Colon (tissue), 2 donors: ENCODE measurements around the gene MYO7B.
"Not testable (repeated sequence)": the region's sequence is repeated elsewhere in the genome, so short reads cannot be mapped to it uniquely, and the experiment has no call there.

Source experiments
- FAIRE-seq: peaks from 2 replicates; lab custom pipeline; 2012; peaks lifted over from hg19 to GRCh38; lab: Jason Lieb, UNC
- donor health status: control.
- donor health status: control.

Gene MYO7B

DNA sequence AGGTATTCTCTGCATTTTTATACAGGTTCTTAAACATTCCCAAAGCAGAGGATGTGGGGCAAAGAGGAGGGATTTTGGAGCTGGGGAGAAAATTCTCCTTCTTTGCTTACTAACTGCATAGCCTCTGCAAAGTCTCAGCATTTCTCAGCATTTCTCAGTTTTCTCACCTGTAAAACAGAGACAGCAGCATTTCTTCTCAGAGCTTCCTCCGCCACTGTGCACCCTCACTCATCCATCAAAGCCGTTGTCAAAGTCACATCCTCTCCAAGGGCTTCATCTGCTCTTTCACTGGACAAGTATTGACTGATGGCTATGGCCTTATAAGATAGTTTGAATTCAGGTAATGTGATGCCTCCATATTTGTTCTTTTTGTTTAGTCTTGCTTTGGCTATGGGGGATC is 17.4 kb downstream of the MYO7B start:
- FAIRE-seq = no peak

DNA sequence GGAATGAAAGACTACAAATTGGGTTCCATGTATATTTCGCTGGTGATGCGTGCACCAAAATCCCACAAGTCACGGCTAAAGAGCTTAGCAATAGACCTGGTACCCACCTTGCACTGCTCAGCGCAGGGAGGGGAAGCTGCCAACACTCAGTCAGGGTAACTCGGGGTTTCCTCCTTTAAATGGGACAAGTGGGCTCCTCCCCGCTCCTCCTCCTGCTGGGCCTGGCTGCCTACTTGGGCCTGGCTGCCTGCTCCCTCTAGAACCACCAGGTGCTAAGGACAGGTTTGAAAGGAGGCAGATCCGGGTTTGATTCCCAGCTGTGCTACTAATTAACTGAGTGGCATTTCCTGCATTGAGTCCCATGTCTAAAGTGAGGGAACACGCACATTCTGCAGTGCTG is 23.4 kb downstream of the MYO7B start:
- FAIRE-seq = no peak

DNA sequence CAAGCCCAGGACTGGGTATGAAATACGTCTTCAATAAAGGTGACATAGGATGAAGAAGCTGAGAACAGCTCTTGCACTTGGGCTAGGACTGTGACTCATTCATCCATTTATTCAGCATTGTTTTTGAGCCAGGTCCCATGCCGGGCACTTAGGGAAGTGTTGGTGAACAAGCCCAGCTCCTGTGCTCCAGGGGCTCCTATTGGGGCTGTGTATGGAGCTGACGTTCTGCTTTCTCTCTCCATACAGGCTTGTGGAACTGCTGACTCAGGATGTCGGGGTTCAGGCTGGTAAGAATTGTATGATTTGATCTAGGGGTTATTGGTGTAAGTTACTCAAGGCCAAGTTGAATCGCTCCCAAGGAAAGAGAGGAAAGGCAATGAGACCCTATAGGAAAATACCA is 24.0 kb downstream of the MYO7B start:
- no peak for FAIRE-seq

DNA sequence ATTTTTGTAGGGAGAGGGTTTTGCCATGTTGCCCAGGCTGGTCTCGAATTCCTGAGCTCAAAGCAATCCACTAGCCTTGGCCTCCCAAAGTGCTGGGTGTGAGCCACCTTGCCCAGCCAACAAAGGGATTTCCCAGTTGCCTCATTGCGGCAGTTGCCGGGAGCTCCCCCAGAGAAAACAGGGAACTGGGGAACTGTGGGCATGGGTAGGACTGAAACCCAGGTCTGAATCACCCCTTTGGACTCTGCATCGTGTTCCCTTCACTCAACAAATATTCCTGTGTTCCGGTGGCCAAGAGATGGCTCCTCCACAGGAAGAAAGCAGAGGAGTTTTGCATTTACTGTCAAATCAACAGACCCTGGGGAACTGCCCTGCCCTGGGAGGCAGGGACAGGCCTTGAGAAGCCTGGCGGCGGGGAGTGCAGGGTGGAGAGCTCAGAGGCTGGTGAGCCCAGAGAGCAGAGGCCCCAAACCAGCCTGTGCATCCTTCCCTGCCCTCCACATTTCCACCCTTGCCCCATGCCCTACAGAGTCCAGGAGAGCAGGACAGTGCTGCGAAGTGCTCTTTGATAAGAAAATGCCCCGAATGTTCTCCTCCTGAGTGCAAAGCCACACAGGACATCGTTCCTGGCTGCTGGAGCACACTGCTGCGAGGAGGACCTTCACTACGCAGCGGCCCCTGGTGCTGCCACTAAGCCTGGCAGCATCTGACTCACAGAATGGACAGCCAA is 24.9 kb downstream of the MYO7B start:
- FAIRE-seq = no peak

- no peak for FAIRE-seq
Measured at GRCh38 chr2:127560931-127561280, 25.4 kb downstream of the MYO7B start.

- no peak for FAIRE-seq
Measured at GRCh38 chr2:127561371-127561770, 25.9 kb downstream of the MYO7B start.

GRCh38 chr2:127562936-127563335 is 27.5 kb downstream of the MYO7B start:
- no peak for FAIRE-seq

DNA sequence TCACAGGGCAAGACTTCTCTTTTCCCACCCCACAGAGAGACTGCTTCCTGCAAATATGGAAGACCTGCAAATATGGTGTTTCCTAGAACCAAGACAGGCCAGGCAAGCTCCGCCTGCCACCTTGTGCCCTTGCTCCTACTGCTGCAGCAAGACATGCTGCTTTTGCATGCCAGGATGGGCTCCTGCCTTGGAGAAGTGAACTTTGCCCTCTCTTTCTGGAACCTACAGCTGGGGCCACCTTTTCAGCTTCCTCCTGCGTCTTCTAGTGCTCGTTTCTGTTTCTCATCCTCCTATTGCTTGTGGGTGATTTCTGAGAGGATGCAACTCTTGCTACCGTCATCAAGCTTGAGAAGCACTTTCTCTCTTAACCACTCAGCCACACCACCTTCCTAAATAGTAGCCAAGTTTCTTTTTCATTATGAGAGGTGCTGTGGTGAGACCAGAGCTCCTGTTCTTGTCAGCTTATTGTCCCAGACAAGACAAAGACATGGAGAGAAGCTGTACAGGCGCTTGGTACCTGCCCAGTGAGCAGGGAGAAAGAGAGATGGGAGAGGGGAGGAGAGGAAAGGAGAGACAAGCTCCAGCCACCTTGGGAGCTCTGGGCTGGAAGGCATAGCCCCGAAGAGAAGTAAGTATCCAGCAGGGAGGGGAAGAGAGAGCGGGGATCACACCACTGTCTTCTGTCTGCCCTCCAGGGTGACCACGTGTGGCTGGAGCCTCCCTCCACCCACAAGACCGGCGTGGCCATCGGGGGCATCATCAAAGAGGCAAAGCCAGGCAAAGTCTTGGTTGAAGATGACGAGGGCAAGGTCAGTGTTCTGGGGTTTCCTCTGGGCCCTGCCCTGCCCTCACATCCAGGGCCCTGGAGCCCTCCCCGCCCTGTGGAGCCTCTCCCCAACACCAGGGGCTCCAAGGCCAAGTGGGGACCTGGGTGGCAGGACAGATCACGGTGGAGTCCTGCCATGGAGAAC is 28.3 kb downstream of the MYO7B start:
- FAIRE-seq = no peak

DNA sequence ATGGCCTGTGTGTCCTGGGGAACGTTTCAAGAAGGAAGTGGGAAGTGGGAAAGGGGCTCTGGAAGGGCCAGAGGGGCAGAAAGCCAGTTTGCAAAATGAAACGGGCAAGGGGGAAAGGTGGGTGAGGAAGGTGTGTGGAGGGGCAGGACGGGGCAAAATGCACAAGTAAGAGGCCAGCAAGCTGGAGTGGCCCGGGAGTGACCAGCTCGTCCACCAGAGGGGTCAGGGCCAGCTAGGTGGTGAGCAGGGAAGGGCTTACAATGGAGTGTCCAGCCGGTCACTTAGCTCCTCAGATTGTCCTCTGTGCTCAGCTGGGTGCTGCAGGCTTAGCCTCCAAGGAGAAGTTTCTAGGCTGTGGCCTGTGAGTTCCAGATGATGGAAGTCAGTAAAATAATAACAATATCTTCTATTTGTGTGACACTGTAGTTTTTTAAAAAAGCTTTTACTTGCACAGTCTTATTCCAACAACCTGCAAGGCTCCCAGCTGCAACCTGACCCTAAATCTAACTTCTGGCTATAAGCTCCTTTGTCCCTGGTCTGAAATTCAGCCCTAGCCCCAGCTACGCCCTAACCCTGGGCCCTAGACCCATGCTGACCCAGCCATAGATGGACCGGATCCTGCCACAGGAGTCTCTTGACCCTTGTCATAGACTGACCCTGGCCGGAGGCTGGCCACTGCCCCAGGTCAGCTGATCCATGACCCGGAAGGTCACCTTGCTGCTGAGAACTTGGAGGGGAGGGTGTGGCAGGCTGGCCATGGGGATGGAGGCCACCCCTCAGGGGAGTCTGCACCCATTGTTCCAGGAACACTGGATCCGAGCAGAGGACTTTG is 29.2 kb downstream of the MYO7B start:
- no peak for FAIRE-seq

GRCh38 chr2:127565261-127566138 is 30.0 kb downstream of the MYO7B start:
- FAIRE-seq = no peak

DNA sequence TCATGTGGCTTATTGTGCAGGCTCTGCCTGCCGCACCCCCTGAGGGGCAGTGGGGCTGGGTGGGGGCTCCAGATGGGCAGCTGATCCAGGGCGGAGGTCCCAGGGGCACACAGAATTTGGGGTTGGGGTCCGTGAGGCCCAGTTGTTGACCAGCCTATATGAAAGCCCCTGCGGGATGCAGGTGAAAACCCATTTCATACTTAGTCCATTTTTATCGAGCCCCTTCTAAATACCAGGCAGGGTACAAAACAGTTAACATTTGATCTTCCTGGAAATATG is 30.6 kb downstream of the MYO7B start:
- no peak for FAIRE-seq

DNA sequence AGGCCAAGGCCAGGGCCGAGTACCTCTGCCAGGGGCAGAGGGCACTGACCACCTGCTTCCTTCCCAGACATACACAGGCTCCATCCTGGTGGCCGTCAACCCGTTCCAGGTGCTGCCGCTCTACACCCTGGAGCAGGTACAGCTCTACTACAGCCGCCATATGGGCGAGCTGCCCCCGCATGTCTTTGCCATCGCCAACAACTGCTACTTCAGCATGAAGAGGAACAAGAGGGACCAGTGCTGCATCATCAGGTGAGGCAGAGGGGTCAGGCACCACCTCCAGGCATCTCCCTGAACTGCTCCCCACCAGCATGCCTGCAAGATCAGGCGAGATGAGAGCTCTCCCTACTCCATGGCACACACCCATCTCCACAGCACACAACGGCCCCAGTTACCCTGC is 31.1 kb downstream of the MYO7B start:
- FAIRE-seq = no peak

DNA sequence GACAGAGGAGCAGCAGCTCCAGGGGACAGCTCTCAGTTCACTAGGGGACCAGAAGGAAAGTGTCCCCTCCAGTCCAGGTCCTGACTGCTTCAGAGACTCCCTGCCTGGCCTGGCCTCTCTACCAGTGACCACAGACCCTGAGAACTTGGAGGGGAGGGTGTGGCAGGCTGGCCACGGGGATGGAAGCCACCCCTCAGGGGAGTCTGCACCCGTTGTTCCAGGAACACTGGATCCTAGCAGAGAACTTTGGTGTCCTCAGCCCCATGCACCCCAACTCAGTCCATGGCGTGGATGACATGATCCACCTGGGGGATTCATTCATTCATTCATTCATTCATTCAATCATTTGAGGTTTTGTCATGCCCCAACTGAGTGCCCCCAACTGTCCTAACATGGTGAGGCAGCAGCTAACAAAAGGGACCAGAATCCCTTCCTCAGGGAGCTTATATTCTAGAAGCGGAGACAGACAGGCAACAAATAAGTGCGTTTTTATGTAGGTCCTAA is 31.9 kb downstream of the MYO7B start:
- FAIRE-seq = no peak

- no peak for FAIRE-seq
Measured at GRCh38 chr2:127568128-127568527, 32.6 kb downstream of the MYO7B start.

- FAIRE-seq = no peak
Measured at GRCh38 chr2:127569666-127570065, 34.2 kb downstream of the MYO7B start.

- no peak for FAIRE-seq
Measured at GRCh38 chr2:127570282-127571250, 35.1 kb downstream of the MYO7B start.

DNA sequence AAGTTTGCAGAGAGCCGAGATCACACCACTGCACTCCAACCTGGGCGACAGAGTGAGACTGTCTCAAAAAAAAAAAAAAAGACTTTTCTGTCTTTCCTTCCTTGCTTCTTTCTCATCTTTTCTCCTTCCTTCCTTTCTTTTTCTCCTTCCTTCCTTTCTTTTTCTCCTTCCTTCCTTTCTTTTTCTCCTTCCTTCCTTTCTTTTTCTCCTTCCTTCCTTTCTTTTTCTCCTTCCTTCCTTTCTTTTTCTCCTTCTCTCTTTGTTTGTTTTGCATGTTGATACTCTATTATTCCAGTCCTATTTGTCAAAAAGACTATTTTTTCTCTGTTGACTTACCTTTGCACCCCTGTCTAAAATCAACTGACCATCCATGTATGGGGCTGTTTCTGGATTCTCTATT is 36.9 kb downstream of the MYO7B start:
- FAIRE-seq = not testable (repeated sequence)

- FAIRE-seq = no peak
Measured at GRCh38 chr2:127572841-127573240, 37.4 kb downstream of the MYO7B start.

- FAIRE-seq = no peak
Measured at GRCh38 chr2:127573298-127573697, 37.8 kb downstream of the MYO7B start.

- FAIRE-seq = no peak
Measured at GRCh38 chr2:127573771-127574170, 38.3 kb downstream of the MYO7B start.
